Measurements from ENCODE around the gene SP7.
"Not testable (repeated sequence)": the region's sequence is repeated elsewhere in the genome, so short reads cannot be mapped to it uniquely, and the experiment has no call there.

The SP7 gene

GRCh38 chr12:53346491-53346890 lies 10.3 kb upstream of the SP7 start:
- no peak for DNase-seq (ENCODE audit: low read depth, low spot score)

- DNase-seq (ENCODE audit: low read depth, low spot score), result no peak
These were observed 9.5 kb upstream of the SP7 start for GRCh38 chr12:53345486-53346188.

GRCh38 chr12:53344824-53345485 lies 8.8 kb upstream of the SP7 start:
- DNase-seq (ENCODE audit: low read depth, low spot score), result no peak

GRCh38 chr12:53344487-53344823 lies 8.3 kb upstream of the SP7 start:
- no peak for DNase-seq (ENCODE audit: low read depth, low spot score)

GRCh38 chr12:53343969-53344368 lies 7.8 kb upstream of the SP7 start:
- DNase-seq (ENCODE audit: low read depth, low spot score), result no peak

GRCh38 chr12:53343449-53343848 lies 7.3 kb upstream of the SP7 start:
- DNase-seq (ENCODE audit: low read depth, low spot score), result no peak

- no peak for DNase-seq (ENCODE audit: low read depth, low spot score)
These were observed 4.2 kb upstream of the SP7 start for GRCh38 chr12:53340398-53340797.

- no peak for DNase-seq (ENCODE audit: low read depth, low spot score)
These were observed 2.8 kb upstream of the SP7 start for GRCh38 chr12:53338916-53339315.

GRCh38 chr12:53338017-53338416 lies 1.9 kb upstream of the SP7 start:
- DNase-seq (ENCODE audit: low read depth, low spot score), result no peak

- DNase-seq (ENCODE audit: low read depth, low spot score), result no peak
These were observed 1.3 kb downstream of the SP7 start for GRCh38 chr12:53334822-53335221.

GRCh38 chr12:53333845-53334244 lies 2.3 kb downstream of the SP7 start:
- no peak for DNase-seq (ENCODE audit: low read depth, low spot score)

GRCh38 chr12:53333289-53333688 lies 2.9 kb downstream of the SP7 start:
- no peak for DNase-seq (ENCODE audit: low read depth, low spot score)

- DNase-seq (ENCODE audit: low read depth, low spot score), result no peak
These were observed 3.4 kb downstream of the SP7 start for GRCh38 chr12:53332744-53333143.

GRCh38 chr12:53332339-53332738 lies 3.8 kb downstream of the SP7 start:
- DNase-seq (ENCODE audit: low read depth, low spot score), result not testable (repeated sequence)

GRCh38 chr12:53330671-53331070 lies 5.5 kb downstream of the SP7 start:
- DNase-seq (ENCODE audit: low read depth, low spot score), result no peak

GRCh38 chr12:53328043-53328435 lies 8.1 kb downstream of the SP7 start:
- DNase-seq (ENCODE audit: low read depth, low spot score), result no peak

GRCh38 chr12:53327435-53328042 lies 8.6 kb downstream of the SP7 start:
- DNase-seq (ENCODE audit: low read depth, low spot score), result no peak

- DNase-seq (ENCODE audit: low read depth, low spot score), result no peak
These were observed 9.5 kb downstream of the SP7 start for GRCh38 chr12:53326460-53327185.

- no peak for DNase-seq (ENCODE audit: low read depth, low spot score)
These were observed 10.6 kb downstream of the SP7 start for GRCh38 chr12:53325511-53326061.

GRCh38 chr12:53324779-53325510 lies 11.2 kb downstream of the SP7 start:
- no peak for DNase-seq (ENCODE audit: low read depth, low spot score)

- no peak for DNase-seq (ENCODE audit: low read depth, low spot score)
These were observed 11.9 kb downstream of the SP7 start for GRCh38 chr12:53324113-53324778.
